Activated T-cell treated with anti-CD3 and anti-CD28 coated beads, Interleukin-2, amount 50 U/mL, for 24 hours (primary cell): ENCODE measurements around the gene CIDEA.

Experiments used
- DNase-seq: peaks from one replicate; pipeline ENCODE4 v3.0.0-alpha.2; 2020
- H3K27ac Mint-ChIP-seq: 2 replicates; pipeline ENCODE4 v1.8.0; 2020; ENCODE audit warnings: mild to moderate bottlenecking, mixed read lengths
- H3K27me3 Mint-ChIP-seq: 2 replicates; pipeline ENCODE4 v1.8.0; 2020; ENCODE audit warnings: mixed read lengths
- H3K36me3 Mint-ChIP-seq: 2 replicates; pipeline ENCODE4 v1.8.0; 2020; ENCODE audit warnings: low read depth, mixed read lengths
- H3K4me1 Mint-ChIP-seq: 2 replicates; pipeline ENCODE4 v1.8.0; 2020; ENCODE audit warnings: low read depth, mixed read lengths
- H3K4me3 Mint-ChIP-seq: 2 replicates; pipeline ENCODE4 v1.8.0; 2020; ENCODE audit warnings: mild to moderate bottlenecking, moderate library complexity, mixed read lengths
- H3K9me3 Mint-ChIP-seq: 2 replicates; pipeline ENCODE4 v1.8.0; 2020; ENCODE audit warnings: mixed read lengths

Gene CIDEA

GRCh38 chr18:12309683-12310198 is 55.6 kb downstream of the CIDEA start:
- H3K27me3 Mint-ChIP-seq, result peaks cover 58% of the 10 kb centered on the region
- peaks cover 4% of the 10 kb centered on the region for H3K36me3 Mint-ChIP-seq
- no peak overlapping the region for H3K27ac Mint-ChIP-seq
- H3K9me3 Mint-ChIP-seq, result peaks cover 12% of the 10 kb centered on the region
- H3K4me3 Mint-ChIP-seq, result no peak overlapping the region
- peaks cover 16% of the 10 kb centered on the region for H3K4me1 Mint-ChIP-seq
- no peak for DNase-seq

GRCh38 chr18:12310762-12311161 is 56.6 kb downstream of the CIDEA start:
- DNase-seq, result no peak
- peaks cover 4% of the 10 kb centered on the region for H3K36me3 Mint-ChIP-seq
- no peak overlapping the region for H3K4me3 Mint-ChIP-seq
- H3K27me3 Mint-ChIP-seq, result peaks cover 48% of the 10 kb centered on the region
- peaks cover 16% of the 10 kb centered on the region for H3K4me1 Mint-ChIP-seq
- peaks cover 12% of the 10 kb centered on the region for H3K9me3 Mint-ChIP-seq
- no peak overlapping the region for H3K27ac Mint-ChIP-seq

- Mint-ChIP-seq H3K36me3 (peaks cover 4% of the 10 kb centered on the region), H3K27me3 (peaks cover 29% of the 10 kb centered on the region), H3K4me1 (peaks cover 5% of the 10 kb centered on the region), H3K9me3 (peaks cover 12% of the 10 kb centered on the region), H3K27ac (no peak overlapping the region), H3K4me3 (no peak overlapping the region)
- no peak for DNase-seq
Measured at GRCh38 chr18:12312976-12313375, 58.8 kb downstream of the CIDEA start.

GRCh38 chr18:12313530-12314245 is 59.5 kb downstream of the CIDEA start:
- Mint-ChIP-seq H3K27me3 (peaks cover 27% of the 10 kb centered on the region), H3K4me3 (no peak overlapping the region), H3K4me1 (peaks cover 5% of the 10 kb centered on the region), H3K9me3 (peaks cover 12% of the 10 kb centered on the region), H3K27ac (no peak overlapping the region), H3K36me3 (peaks cover 4% of the 10 kb centered on the region)
- DNase-seq, result no peak

GRCh38 chr18:12314591-12315305 is 60.6 kb downstream of the CIDEA start:
- H3K4me3 Mint-ChIP-seq, result no peak overlapping the region
- DNase-seq, result no peak
- H3K4me1 Mint-ChIP-seq, result peaks cover under 1% of the 10 kb centered on the region
- H3K27ac Mint-ChIP-seq, result no peak overlapping the region
- H3K36me3 Mint-ChIP-seq, result peaks cover 4% of the 10 kb centered on the region
- H3K9me3 Mint-ChIP-seq, result peaks cover 9% of the 10 kb centered on the region
- H3K27me3 Mint-ChIP-seq, result peaks cover 16% of the 10 kb centered on the region

GRCh38 chr18:12315490-12315889 is 61.3 kb downstream of the CIDEA start:
- H3K4me1 Mint-ChIP-seq, result no peaks in the 10 kb centered on the region
- peaks cover 4% of the 10 kb centered on the region for H3K36me3 Mint-ChIP-seq
- H3K27ac Mint-ChIP-seq, result no peak overlapping the region
- H3K4me3 Mint-ChIP-seq, result no peak overlapping the region
- peaks cover 11% of the 10 kb centered on the region for H3K27me3 Mint-ChIP-seq
- DNase-seq, result no peak
- H3K9me3 Mint-ChIP-seq, result peaks cover 8% of the 10 kb centered on the region

GRCh38 chr18:12315911-12316310 is 61.8 kb downstream of the CIDEA start:
- H3K4me3 Mint-ChIP-seq, result no peak overlapping the region
- H3K27ac Mint-ChIP-seq, result no peak overlapping the region
- H3K9me3 Mint-ChIP-seq, result peaks cover 6% of the 10 kb centered on the region
- peaks cover 5% of the 10 kb centered on the region for H3K36me3 Mint-ChIP-seq
- no peaks in the 10 kb centered on the region for H3K4me1 Mint-ChIP-seq
- DNase-seq, result no peak
- peaks cover 7% of the 10 kb centered on the region for H3K27me3 Mint-ChIP-seq

- no peak overlapping the region for H3K4me3 Mint-ChIP-seq
- no peaks in the 10 kb centered on the region for H3K4me1 Mint-ChIP-seq
- no peak overlapping the region for H3K27ac Mint-ChIP-seq
- H3K36me3 Mint-ChIP-seq, result peaks cover 9% of the 10 kb centered on the region
- H3K9me3 Mint-ChIP-seq, result no peaks in the 10 kb centered on the region
- no peak for DNase-seq
- peaks cover 2% of the 10 kb centered on the region for H3K27me3 Mint-ChIP-seq
Measured at GRCh38 chr18:12317664-12318333, 63.6 kb downstream of the CIDEA start.

GRCh38 chr18:12318334-12318697 is 64.2 kb downstream of the CIDEA start:
- no peak overlapping the region for H3K27ac Mint-ChIP-seq
- no peak for DNase-seq
- no peak overlapping the region for H3K4me3 Mint-ChIP-seq
- no peaks in the 10 kb centered on the region for H3K4me1 Mint-ChIP-seq
- H3K9me3 Mint-ChIP-seq, result no peaks in the 10 kb centered on the region
- no peaks in the 10 kb centered on the region for H3K27me3 Mint-ChIP-seq
- H3K36me3 Mint-ChIP-seq, result peaks cover 13% of the 10 kb centered on the region

- no peak for DNase-seq
- no peak overlapping the region for H3K4me3 Mint-ChIP-seq
- no peaks in the 10 kb centered on the region for H3K4me1 Mint-ChIP-seq
- H3K27me3 Mint-ChIP-seq, result no peaks in the 10 kb centered on the region
- no peaks in the 10 kb centered on the region for H3K9me3 Mint-ChIP-seq
- peaks cover 18% of the 10 kb centered on the region for H3K36me3 Mint-ChIP-seq
- no peak overlapping the region for H3K27ac Mint-ChIP-seq
Measured at GRCh38 chr18:12318857-12319256, 64.7 kb downstream of the CIDEA start.

GRCh38 chr18:12321333-12321732 is 67.2 kb downstream of the CIDEA start:
- H3K36me3 Mint-ChIP-seq, result peaks cover 42% of the 10 kb centered on the region
- no peaks in the 10 kb centered on the region for H3K9me3 Mint-ChIP-seq
- DNase-seq, result no peak
- H3K27me3 Mint-ChIP-seq, result no peaks in the 10 kb centered on the region
- H3K27ac Mint-ChIP-seq, result no peak overlapping the region
- H3K4me1 Mint-ChIP-seq, result no peaks in the 10 kb centered on the region
- no peak overlapping the region for H3K4me3 Mint-ChIP-seq

- DNase-seq, result no peak
- no peak overlapping the region for H3K4me3 Mint-ChIP-seq
- no peak overlapping the region for H3K27ac Mint-ChIP-seq
- H3K9me3 Mint-ChIP-seq, result no peaks in the 10 kb centered on the region
- no peaks in the 10 kb centered on the region for H3K27me3 Mint-ChIP-seq
- peaks cover 5% of the 10 kb centered on the region for H3K4me1 Mint-ChIP-seq
- H3K36me3 Mint-ChIP-seq, result peaks cover 81% of the 10 kb centered on the region
Measured at GRCh38 chr18:12324991-12325725, 71.0 kb downstream of the CIDEA start.

GRCh38 chr18:12325726-12326245 is 71.6 kb downstream of the CIDEA start:
- no peak for DNase-seq
- H3K4me1 Mint-ChIP-seq, result peaks cover 5% of the 10 kb centered on the region
- no peaks in the 10 kb centered on the region for H3K9me3 Mint-ChIP-seq
- no peak overlapping the region for H3K27ac Mint-ChIP-seq
- no peaks in the 10 kb centered on the region for H3K27me3 Mint-ChIP-seq
- no peak overlapping the region for H3K4me3 Mint-ChIP-seq
- H3K36me3 Mint-ChIP-seq, result peaks cover 87% of the 10 kb centered on the region
